HepG2 (cell line): ENCODE results near the gene SLC4A11. TPM values are rescaled to one million over a fixed set of nuclear protein-coding genes. Genes with fewer than 3 reads are reported as not detected.

Source experiments
- FOXC1 ChIP-seq: sonication (generic); formaldehyde crosslinking; IDR thresholded peaks from 2 replicates; pipeline ENCODE4 v1.8.0; 2022; ENCODE audit warnings: mild to moderate bottlenecking, missing genetic modification reagents, borderline replicate concordance
- MXI1 ChIP-seq: IDR thresholded peaks from 3 replicates; pipeline ENCODE4 v1.6.1; 2012; ENCODE audit warnings: low read depth, low read length, inconsistent platforms, borderline replicate concordance
- NCOA5 ChIP-seq: sonication (generic); formaldehyde crosslinking; IDR thresholded peaks from 2 replicates; pipeline ENCODE4 v1.4.0; 2020; ENCODE audit warnings: missing genetic modification reagents
- NONO ChIP-seq, 2 experiments: fragments of 450-650 bp in 1 of 2; sonication (generic) in 1 of 2; formaldehyde crosslinking in 1 of 2; IDR thresholded peaks in 1 of 2; conservative IDR thresholded peaks in 1 of 2; 2 replicates each; pipeline versions ENCODE4 v1.6.1 to v1.8.0; 2017 to 2022; ENCODE audit warnings: mild to moderate bottlenecking in 1 of 2, missing genetic modification reagents in 1 of 2, moderate library complexity in 1 of 2
- REPIN1 ChIP-seq: sonication (generic); formaldehyde crosslinking; IDR thresholded peaks from 2 replicates; pipeline ENCODE4 v1.8.0; 2022; ENCODE audit warnings: missing genetic modification reagents, low read depth, mild to moderate bottlenecking, borderline replicate concordance
- RXRB ChIP-seq: IDR thresholded peaks from 2 replicates; pipeline ENCODE4 v1.6.1; 2016; ENCODE audit warnings: borderline replicate concordance, missing genetic modification reagents, missing compliant biosample characterization
- SIN3A ChIP-seq: IDR thresholded peaks from 2 replicates; pipeline ENCODE4 v1.6.1; 2011; ENCODE audit warnings: low read depth, mild to moderate bottlenecking, control low read depth, low read length, borderline replicate concordance
- SIX4 ChIP-seq: sonication (generic); formaldehyde crosslinking; IDR thresholded peaks from 2 replicates; pipeline ENCODE4 v1.4.0; 2020; ENCODE audit warnings: missing genetic modification reagents
- SMARCC2 ChIP-seq: fragments of 450-650 bp; IDR thresholded peaks from 2 replicates; pipeline ENCODE4 v1.6.1; 2017; ENCODE audit warnings: antibody characterized with exemption, mild to moderate bottlenecking
- SRSF4 ChIP-seq: fragments of 200-400 bp; formaldehyde crosslinking; IDR thresholded peaks from one replicate; pipeline ENCODE4 v1.6.1; 2018; ENCODE audit warnings: mild to moderate bottlenecking, low read depth, low read length, moderate library complexity; ENCODE audit not compliant: poor library complexity, severe bottlenecking
- YEATS4 ChIP-seq: sonication (generic); formaldehyde crosslinking; IDR thresholded peaks from 2 replicates; pipeline ENCODE4 v1.4.0; 2020; ENCODE audit warnings: missing genetic modification reagents, borderline replicate concordance
- ZMYM3 ChIP-seq: sonication (generic); formaldehyde crosslinking; IDR thresholded peaks from 2 replicates; pipeline ENCODE4 v1.5.1; 2020; ENCODE audit warnings: mild to moderate bottlenecking, missing genetic modification reagents
- ZNF484 ChIP-seq: sonication (generic); formaldehyde crosslinking; IDR thresholded peaks from 2 replicates; pipeline ENCODE4 v1.5.1; 2020; ENCODE audit warnings: mild to moderate bottlenecking, low read depth, missing genetic modification reagents, borderline replicate concordance
- ZNF737 ChIP-seq: sonication (generic); formaldehyde crosslinking; IDR thresholded peaks from 2 replicates; pipeline ENCODE4 v1.5.0; 2020; ENCODE audit warnings: missing genetic modification reagents, mild to moderate bottlenecking, borderline replicate concordance
- ZSCAN25 ChIP-seq: sonication (generic); formaldehyde crosslinking; IDR thresholded peaks from 2 replicates; pipeline ENCODE4 v1.8.0; 2022; ENCODE audit warnings: mild to moderate bottlenecking, missing genetic modification reagents
- polyA plus RNA-seq, 8 experiments: library from polyadenylated mRNA; depleted of rRNA in 3 of 8; stranded (reverse) in 7 of 8; unstranded in 1 of 8; fragments of >200 nt; fragmentation: Illumina TruSeq in 4 of 8; extraction: Trizol in 4 of 8; gene quantifications; 2 replicates each; pipeline versions ENCODE4 v1.2.1 to v1.2.3, GENCODE V29; 2011 to 2016; ENCODE audit warnings: low read depth in 4 of 8, missing spikeins in 1 of 8, mixed read lengths in 1 of 8; ENCODE audit not compliant: insufficient read depth in 1 of 8
- total RNA-seq, 5 experiments: library from RNA; depleted of rRNA; stranded (reverse); fragments of >200 nt; fragmentation: Illumina TruSeq; extraction: Trizol; gene quantifications; 2 replicates each; pipeline ENCODE4 v1.2.3, GENCODE V29; 2016; ENCODE audit warnings: low read depth in 1 of 5
- TF ChIP-seq, protein P1 (sequence below): sonication (generic); formaldehyde crosslinking; IDR thresholded peaks from 2 replicates; pipeline ENCODE4 v1.4.0; 2020; ENCODE audit warnings: mild to moderate bottlenecking, missing genetic modification reagents
- TF ChIP-seq, protein P2 (sequence below): sonication (generic); formaldehyde crosslinking; IDR thresholded peaks from 2 replicates; pipeline ENCODE4 v1.8.0; 2022; ENCODE audit warnings: missing genetic modification reagents, mild to moderate bottlenecking, inconsistent platforms, borderline replicate concordance
- TF ChIP-seq, protein P3 (sequence below): sonication (generic); formaldehyde crosslinking; IDR thresholded peaks from 2 replicates; pipeline ENCODE4 v1.4.0; 2020; ENCODE audit warnings: missing genetic modification reagents
- TF ChIP-seq, protein P4 (sequence below): conservative IDR thresholded peaks from 2 replicates; pipeline ENCODE4 v1.6.1; 2018; ENCODE audit warnings: missing genetic modification reagents
- TF ChIP-seq, protein P5 (sequence below): sonication (generic); formaldehyde crosslinking; IDR thresholded peaks from 2 replicates; pipeline ENCODE4 v1.9.0; 2022; ENCODE audit warnings: missing genetic modification reagents, mild to moderate bottlenecking, borderline replicate concordance

SLC4A11 gene
- total and polyA plus RNA-seq, 2 of the 13 experiments (the other 11 are each of a cell fraction or from before 2014, with no cell fraction given): 3.9 to 27.0 TPM

DNA sequence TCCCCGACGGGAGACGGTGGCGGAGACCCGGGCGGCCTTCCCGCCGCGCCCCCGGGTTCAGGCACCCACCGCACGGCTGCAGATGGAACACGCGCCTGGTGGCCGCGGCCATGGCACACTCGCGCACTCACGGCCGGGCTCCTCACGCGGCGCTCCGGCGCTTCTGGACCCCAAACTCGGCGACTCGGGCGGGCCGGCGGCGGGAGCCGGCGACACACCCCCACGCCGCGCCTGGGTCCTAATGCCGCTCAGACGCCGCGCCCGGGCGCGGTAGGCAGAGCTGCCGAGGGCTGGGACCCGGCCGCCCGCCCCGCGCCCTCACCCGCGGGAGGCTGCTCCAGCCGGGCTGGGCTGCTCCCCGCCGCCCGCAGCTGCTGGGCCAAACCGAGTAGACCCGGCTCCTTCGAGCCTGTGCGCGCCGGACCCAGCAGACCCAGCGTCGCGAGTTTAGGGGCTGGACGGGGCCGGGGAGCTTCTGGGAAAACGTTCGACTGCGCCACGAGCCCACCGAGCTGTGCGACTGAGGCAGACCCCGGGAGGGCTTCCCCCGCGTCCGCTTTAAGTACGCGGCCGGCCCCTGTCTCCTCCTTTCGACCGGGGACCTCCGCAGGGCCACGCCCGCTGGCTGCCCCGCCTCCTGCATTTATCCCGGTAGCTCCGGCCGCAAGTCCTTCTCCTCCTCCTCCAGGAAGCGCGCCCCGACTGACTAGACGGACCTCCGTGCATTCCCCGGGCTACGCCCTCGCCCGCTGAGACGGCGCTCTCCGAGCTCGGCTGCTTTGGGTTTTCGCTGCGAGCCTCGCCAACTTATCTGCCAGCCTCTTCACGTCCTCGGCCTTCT, at the start of gene SLC4A11 (continued):
- TF ChIP-seq, protein P1, sequence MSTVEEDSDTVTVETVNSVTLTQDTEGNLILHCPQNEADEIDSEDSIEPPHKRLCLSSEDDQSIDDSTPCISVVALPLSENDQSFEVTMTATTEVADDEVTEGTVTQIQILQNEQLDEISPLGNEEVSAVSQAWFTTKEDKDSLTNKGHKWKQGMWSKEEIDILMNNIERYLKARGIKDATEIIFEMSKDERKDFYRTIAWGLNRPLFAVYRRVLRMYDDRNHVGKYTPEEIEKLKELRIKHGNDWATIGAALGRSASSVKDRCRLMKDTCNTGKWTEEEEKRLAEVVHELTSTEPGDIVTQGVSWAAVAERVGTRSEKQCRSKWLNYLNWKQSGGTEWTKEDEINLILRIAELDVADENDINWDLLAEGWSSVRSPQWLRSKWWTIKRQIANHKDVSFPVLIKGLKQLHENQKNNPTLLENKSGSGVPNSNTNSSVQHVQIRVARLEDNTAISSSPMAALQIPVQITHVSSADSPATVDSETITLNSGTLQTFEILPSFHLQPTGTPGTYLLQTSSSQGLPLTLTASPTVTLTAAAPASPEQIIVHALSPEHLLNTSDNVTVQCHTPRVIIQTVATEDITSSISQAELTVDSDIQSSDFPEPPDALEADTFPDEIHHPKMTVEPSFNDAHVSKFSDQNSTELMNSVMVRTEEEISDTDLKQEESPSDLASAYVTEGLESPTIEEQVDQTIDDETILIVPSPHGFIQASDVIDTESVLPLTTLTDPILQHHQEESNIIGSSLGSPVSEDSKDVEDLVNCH: no peak
- TF ChIP-seq SIX4 (CRISPR knock-in tag): no peak; the same call in 1 of the 2 replicates
- TF ChIP-seq NCOA5 (CRISPR knock-in tag): no peak
- TF ChIP-seq, protein P2, sequence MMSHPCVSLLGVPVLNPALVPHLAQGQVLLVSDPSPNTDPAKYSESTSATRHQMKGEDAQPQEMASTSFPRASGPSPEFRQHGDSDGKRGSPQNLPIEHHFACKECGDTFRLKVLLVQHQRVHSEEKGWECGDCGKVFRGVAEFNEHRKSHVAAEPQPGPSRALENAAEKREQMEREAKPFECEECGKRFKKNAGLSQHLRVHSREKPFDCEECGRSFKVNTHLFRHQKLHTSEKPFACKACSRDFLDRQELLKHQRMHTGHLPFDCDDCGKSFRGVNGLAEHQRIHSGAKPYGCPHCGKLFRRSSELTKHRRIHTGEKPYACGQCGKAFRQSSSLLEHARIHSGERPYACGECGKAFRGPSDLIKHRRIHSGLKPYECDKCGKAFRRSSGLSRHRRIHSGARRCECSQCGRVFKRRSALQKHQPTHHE (CRISPR knock-in tag): peak; percentile 44; the same call in 1 of the 2 replicates
- TF ChIP-seq ZMYM3 (CRISPR knock-in tag): peak; percentile 95
- TF ChIP-seq MXI1: no peak
- TF ChIP-seq NONO (IDR thresholded peaks at IDR 0.05): no peak
- peak; percentile 28; the same call in 1 of the 2 replicates for TF ChIP-seq NONO (CRISPR knock-in tag; conservative IDR thresholded peaks at IDR 0.05)
- peak; percentile 42; the same call in 1 of the 2 replicates for TF ChIP-seq ZSCAN25 (CRISPR knock-in tag)
- peak; percentile 62; the same call in 1 of the 2 replicates for TF ChIP-seq SIN3A
- peak; percentile 64; the same call in 1 of the 2 replicates for TF ChIP-seq YEATS4 (CRISPR knock-in tag)
- TF ChIP-seq RXRB (CRISPR knock-in tag): no peak; the same call in 1 of the 2 replicates
- TF ChIP-seq, protein P3, sequence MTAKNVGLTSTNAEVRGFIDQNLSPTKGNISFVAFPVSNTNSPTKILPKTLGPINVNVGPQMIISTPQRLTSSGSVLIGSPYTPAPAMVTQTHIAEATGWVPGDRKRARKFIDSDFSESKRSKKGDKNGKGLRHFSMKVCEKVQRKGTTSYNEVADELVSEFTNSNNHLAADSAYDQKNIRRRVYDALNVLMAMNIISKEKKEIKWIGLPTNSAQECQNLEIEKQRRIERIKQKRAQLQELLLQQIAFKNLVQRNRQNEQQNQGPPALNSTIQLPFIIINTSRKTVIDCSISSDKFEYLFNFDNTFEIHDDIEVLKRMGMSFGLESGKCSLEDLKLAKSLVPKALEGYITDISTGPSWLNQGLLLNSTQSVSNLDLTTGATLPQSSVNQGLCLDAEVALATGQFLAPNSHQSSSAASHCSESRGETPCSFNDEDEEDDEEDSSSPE (CRISPR knock-in tag): peak; percentile 65
- no peak for TF ChIP-seq ZNF484 (CRISPR knock-in tag)
- no peak; the same call in 1 of the 2 replicates for TF ChIP-seq REPIN1 (CRISPR knock-in tag)
- TF ChIP-seq SMARCC2: no peak
- peak; percentile 11 for TF ChIP-seq FOXC1
- TF ChIP-seq, protein P4, sequence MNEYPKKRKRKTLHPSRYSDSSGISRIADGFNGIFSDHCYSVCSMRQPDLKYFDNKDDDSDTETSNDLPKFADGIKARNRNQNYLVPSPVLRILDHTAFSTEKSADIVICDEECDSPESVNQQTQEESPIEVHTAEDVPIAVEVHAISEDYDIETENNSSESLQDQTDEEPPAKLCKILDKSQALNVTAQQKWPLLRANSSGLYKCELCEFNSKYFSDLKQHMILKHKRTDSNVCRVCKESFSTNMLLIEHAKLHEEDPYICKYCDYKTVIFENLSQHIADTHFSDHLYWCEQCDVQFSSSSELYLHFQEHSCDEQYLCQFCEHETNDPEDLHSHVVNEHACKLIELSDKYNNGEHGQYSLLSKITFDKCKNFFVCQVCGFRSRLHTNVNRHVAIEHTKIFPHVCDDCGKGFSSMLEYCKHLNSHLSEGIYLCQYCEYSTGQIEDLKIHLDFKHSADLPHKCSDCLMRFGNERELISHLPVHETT (CRISPR knock-in tag): peak; percentile 59; the same call in 1 of the 2 replicates
- no peak for TF ChIP-seq ZNF737 (CRISPR knock-in tag)
- no peak for TF ChIP-seq SRSF4
- TF ChIP-seq, protein P5, sequence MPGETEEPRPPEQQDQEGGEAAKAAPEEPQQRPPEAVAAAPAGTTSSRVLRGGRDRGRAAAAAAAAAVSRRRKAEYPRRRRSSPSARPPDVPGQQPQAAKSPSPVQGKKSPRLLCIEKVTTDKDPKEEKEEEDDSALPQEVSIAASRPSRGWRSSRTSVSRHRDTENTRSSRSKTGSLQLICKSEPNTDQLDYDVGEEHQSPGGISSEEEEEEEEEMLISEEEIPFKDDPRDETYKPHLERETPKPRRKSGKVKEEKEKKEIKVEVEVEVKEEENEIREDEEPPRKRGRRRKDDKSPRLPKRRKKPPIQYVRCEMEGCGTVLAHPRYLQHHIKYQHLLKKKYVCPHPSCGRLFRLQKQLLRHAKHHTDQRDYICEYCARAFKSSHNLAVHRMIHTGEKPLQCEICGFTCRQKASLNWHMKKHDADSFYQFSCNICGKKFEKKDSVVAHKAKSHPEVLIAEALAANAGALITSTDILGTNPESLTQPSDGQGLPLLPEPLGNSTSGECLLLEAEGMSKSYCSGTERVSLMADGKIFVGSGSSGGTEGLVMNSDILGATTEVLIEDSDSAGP (CRISPR knock-in tag): peak; percentile 99
